Ishikawa (cell line): ENCODE measurements around the gene TBC1D22B.

ENCODE experiments used
- EP300 ChIP-seq: IDR thresholded peaks from 2 replicates; pipeline ENCODE4 v1.6.1; 2012; ENCODE audit warnings: borderline replicate concordance
- REST ChIP-seq: IDR thresholded peaks from 2 replicates; pipeline ENCODE4 v1.6.1; 2012; ENCODE audit warnings: low read depth, mild to moderate bottlenecking
- TAF1 ChIP-seq: IDR thresholded peaks from 2 replicates; pipeline ENCODE4 v1.6.1; 2012; ENCODE audit warnings: low read depth, mild to moderate bottlenecking

GRCh38 chr6:37243816-37244370 lies 13.7 kb upstream of the TBC1D22B start:
- TF ChIP-seq EP300 = no peak
- TF ChIP-seq TAF1 = no peak
- no peak for TF ChIP-seq REST
